Activated T-cell treated with anti-CD3 and anti-CD28 coated beads, Interleukin-2, amount 50 U/mL, for 48 hours (primary cell): Measurements from ENCODE around the gene RBM10.

Source experiments
- DNase-seq, 2 experiments: peaks; one replicate each; pipeline ENCODE4 v3.0.0-alpha.2; 2020

Gene RBM10

GRCh38 chrX:47151435-47151834 is 6.4 kb downstream of the RBM10 start:
- DNase-seq: no peak

- DNase-seq: no peak
Observed at GRCh38 chrX:47156611-47157520, 11.8 kb downstream of the RBM10 start.

GRCh38 chrX:47158131-47158530 is 13.1 kb downstream of the RBM10 start:
- no peak for DNase-seq

GRCh38 chrX:47158781-47159180 is 13.8 kb downstream of the RBM10 start:
- no peak for DNase-seq

- DNase-seq: no peak
Observed at GRCh38 chrX:47160781-47161180, 15.8 kb downstream of the RBM10 start.

- no peak for DNase-seq
Observed at GRCh38 chrX:47162927-47163583, 18.0 kb downstream of the RBM10 start.

GRCh38 chrX:47164420-47164819 is 19.4 kb downstream of the RBM10 start:
- DNase-seq: no peak

- no peak for DNase-seq
Observed at GRCh38 chrX:47166126-47166525, 21.1 kb downstream of the RBM10 start.

GRCh38 chrX:47168495-47169073 is 23.6 kb downstream of the RBM10 start:
- no peak for DNase-seq

- DNase-seq: no peak
Observed at GRCh38 chrX:47169273-47169672, 24.3 kb downstream of the RBM10 start.

- no peak for DNase-seq
Observed at GRCh38 chrX:47169726-47170515, 24.9 kb downstream of the RBM10 start.

- DNase-seq: no peak
Observed at GRCh38 chrX:47170861-47171692, 26.1 kb downstream of the RBM10 start.

GRCh38 chrX:47171996-47172395 is 27.0 kb downstream of the RBM10 start:
- DNase-seq: no peak

GRCh38 chrX:47172549-47172948 is 27.5 kb downstream of the RBM10 start:
- DNase-seq: no peak

- DNase-seq: no peak
Observed at GRCh38 chrX:47172971-47173792, 28.2 kb downstream of the RBM10 start.

GRCh38 chrX:47174376-47174775 is 29.4 kb downstream of the RBM10 start:
- no peak for DNase-seq

GRCh38 chrX:47174846-47175587 is 30.0 kb downstream of the RBM10 start:
- no peak for DNase-seq

- no peak for DNase-seq
Observed at GRCh38 chrX:47175588-47175980, 30.6 kb downstream of the RBM10 start.

GRCh38 chrX:47176101-47176740 is 31.2 kb downstream of the RBM10 start:
- no peak for DNase-seq

- no peak for DNase-seq
Observed at GRCh38 chrX:47177079-47177478, 32.1 kb downstream of the RBM10 start.
